IMR-90 (cell line): ENCODE results near the gene NEAT1.

Experiments
- CTCF ChIP-seq: conservative IDR thresholded peaks from 2 replicates; pipeline ENCODE4 v1.5.1; 2012; ENCODE audit warnings: mild to moderate bottlenecking, low read depth, low read length, improper control_type of control experiment
- MAFK ChIP-seq: IDR thresholded peaks from 2 replicates; pipeline ENCODE4 v1.6.1; 2012; ENCODE audit warnings: low read depth, low read length, improper control_type of control experiment
- MXI1 ChIP-seq: IDR thresholded peaks from 2 replicates; pipeline ENCODE4 v1.6.1; 2012; ENCODE audit warnings: low read depth, mild to moderate bottlenecking, low read length, moderate library complexity, borderline replicate concordance
- POLR2A ChIP-seq: IDR thresholded peaks from 2 replicates; pipeline ENCODE4 v1.6.1; 2012; ENCODE audit warnings: mild to moderate bottlenecking, low read depth, low read length

GRCh38 chr11:65377777-65378176 is 44.8 kb upstream of the NEAT1 start:
- TF ChIP-seq CTCF (no peak), POLR2A (no peak), MAFK (no peak), MXI1 (no peak)
